Stimulated activated CD8-positive, alpha-beta memory T cell treated with anti-CD3 and anti-CD28 coated beads, Interleukin-2, amount 100 ng/mL, for 48 hours (primary cell): ENCODE results near the gene ANGPT4.

Source experiments
- DNase-seq, 2 donors: peaks; one replicate each; pipeline ENCODE4 v3.0.0-alpha.2; 2020; ENCODE audit warnings: low read depth in 2 of 2

The ANGPT4 gene, protein sequence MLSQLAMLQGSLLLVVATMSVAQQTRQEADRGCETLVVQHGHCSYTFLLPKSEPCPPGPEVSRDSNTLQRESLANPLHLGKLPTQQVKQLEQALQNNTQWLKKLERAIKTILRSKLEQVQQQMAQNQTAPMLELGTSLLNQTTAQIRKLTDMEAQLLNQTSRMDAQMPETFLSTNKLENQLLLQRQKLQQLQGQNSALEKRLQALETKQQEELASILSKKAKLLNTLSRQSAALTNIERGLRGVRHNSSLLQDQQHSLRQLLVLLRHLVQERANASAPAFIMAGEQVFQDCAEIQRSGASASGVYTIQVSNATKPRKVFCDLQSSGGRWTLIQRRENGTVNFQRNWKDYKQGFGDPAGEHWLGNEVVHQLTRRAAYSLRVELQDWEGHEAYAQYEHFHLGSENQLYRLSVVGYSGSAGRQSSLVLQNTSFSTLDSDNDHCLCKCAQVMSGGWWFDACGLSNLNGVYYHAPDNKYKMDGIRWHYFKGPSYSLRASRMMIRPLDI

DNA sequence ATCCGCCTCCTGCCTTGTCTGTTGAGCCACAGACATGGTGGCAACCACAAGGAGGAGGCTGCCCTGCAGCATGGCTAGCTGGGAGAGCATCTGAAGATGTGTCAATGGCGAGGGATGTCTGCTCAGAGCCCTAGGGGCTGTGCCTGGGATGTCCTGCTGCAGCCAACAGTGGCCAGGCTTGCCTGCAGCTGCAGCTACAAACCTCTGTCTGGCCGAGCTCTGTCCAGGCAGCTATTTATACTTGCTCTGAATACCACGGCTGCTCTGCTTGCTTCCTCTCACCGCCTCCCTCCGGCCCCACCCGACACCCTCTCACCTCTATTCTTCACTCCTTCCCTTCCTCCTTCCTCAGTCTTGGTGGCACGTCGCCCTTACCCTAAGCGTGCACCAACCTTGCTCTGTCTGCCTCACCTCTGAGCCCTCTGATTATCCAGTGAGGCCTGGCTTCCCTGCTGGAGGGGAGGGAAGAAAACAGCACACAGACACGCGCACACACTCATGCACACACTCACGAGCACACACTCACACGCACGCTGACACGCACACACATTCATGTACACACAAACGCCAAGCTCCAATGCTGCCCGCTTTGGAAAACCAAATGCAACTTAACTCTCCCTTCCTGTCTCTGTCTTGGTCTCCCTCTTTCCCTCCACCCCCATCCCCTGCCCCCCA is at the start of gene ANGPT4:
ANGPT4 (minus strand) TSS at position 210 of the 675 bp plus-strand sequence; CDS start at position 90, 120 bp downstream.
- DNase-seq = no peak

- DNase-seq = no peak
Measured at GRCh38 chr20:963795-964194, 47.7 kb upstream of the ANGPT4 start.

DNA sequence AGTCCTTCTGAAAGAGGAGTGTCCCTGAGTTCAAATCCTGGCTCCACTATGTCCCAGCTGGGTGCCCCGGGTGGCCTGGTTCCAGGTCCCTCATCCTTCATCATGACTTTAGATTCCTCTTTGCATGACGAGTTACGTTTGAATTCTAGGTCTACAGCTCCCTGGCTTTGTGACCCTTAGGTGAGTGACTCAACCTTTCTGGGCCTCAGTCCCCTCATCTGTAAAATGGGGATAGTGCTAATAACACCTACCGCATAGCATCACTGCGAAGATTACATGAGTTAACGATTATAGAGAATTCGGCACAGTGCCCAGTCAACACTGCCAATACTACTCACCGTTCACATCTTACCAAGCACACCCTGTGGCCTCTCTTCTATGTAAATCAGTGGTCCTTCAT is 46.5 kb upstream of the ANGPT4 start:
- DNase-seq = no peak

DNA sequence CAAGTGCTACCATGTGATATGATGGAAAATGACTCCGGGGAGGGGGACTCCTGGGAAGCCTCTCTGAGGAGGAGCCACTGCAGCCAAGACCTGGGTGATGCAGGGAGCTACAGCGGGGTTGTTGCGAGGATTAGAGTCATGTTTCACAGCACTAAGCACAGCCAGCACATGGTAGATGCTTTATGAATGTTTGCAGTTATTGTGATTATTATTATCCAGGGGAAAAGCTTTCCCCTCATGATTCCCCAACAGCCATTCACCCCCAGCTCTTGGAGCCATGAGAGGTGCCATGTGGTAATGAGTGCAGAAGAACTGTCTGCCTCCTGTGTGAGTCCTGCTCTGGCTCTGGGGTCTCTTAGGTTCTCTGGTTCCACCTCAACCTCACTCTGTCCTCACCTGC is 46.1 kb upstream of the ANGPT4 start:
- no peak for DNase-seq

DNA sequence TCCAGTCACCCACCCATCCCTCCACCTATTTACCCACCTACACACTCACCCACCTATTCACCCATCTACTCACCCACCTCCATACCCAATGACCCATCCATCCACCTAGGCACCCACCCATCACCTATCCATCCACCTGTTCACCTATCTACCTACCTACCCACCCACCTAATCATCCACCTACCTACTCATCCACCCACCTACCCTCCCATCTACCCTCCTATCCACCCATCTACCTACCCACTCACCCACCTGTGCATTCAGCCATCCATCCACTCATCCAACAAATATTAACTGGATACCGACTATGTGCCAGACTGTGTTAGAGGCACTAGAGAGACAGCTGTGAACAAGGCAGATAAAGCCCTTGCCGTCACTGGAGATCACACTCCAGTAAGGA is 45.6 kb upstream of the ANGPT4 start:
- DNase-seq = no peak

DNA sequence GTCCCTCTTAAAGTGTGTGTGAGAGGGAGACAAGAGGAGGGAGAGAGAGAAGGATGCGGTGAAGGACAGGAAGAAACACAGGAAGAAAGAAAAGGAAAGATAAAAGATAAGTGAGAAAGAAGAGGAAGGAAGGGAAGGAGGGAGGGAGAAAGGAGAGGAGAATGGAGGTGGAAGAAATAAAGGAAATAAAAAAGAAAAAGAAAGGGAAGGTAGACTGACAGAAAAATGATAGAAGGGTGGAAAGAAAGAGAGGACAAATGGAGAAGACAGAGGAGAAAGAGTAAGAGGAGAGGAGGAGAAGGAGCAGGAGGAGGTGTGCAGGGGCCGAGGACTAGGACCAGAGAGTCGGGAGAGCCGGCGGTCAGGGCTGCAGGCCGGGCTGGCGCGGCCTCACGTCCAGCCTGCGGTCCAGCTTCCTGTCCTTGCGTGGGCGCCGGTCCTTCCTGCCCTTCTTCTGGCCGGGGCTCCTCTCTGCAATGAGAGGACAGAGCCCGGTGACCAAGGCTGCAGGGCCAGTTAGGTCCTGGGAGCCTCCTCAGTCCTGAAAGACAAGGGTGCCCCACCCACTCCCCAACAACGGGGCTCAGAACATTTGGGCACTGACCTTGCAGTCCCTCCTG is 44.0 kb upstream of the ANGPT4 start:
- DNase-seq = no peak

DNA sequence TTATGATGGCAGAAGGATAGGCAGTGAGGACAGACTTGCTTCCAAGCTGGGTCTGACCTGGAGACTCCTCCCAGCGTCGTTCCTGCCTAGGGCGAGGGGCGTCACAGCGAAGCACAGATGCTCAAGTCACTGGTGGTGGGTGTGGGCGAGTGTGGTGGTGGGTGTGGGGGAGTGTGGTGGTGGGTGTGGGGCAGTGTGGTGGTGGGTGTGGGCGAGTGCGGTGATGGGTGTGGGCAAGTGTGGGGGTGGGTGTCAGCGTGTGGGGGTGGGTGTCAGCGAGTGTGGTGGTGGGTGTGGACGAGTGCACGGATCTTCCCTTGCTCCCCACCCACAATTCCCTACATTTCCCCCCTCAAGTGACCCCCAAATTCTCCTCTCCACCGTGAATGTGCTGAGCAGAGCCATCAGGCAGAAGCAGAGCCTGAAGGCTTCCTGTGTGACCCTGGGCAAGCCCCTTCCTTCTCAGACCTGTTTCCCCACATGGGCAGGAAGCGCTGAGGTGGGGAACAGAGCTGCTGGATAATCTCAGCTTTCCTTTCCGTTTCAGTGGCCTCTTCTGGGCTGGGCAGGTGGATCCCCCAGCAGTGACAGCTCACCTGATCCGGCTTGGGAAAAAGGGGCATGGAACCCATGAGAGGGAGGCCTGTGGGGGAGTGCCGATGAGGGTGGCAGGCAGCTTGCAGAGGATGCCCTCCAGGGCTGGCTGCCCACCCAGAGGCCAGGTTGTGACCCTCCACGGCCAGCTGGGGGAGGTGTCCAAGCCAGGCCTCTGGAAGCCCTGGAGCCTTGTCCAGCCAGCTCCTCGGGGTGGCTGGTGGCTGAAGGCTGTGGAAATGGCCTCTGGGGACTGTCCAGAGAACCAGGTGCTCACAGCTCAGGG is 43.0 kb upstream of the ANGPT4 start:
- DNase-seq = no peak

- DNase-seq = no peak
Measured at GRCh38 chr20:957544-957943, 41.4 kb upstream of the ANGPT4 start.

DNA sequence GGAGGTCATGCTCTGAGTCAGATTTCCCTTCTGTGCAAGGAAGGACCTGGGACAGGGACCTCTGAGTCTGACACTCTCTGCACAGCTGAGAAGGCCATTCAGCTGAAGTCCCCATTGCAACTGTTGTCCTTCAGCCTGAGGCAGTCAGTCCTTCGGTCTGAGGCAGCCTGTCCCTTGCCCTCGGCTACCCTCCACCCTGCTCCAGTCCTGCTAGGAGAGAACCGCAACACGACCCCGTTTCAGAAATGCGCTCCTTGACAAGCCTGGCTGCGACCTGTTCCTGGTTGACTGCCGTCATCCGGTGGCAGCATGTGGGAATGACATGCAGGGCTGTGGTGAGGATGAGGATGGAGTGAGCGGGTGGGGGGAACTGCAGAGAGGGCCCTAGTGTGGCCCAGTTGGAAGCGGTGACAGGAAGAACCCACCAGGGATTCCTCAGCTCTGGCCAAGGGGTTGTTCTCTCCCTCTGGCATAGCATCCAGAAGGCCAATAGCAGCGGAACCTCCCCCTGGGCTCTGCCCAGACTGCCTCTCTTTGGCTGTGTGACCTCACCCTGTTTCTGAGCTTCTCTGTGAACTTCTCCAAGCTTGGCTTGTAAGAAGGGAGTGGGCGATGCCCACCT is 40.3 kb upstream of the ANGPT4 start:
- peak; percentile 49 to 66 for DNase-seq

GRCh38 chr20:955656-956055 is 39.5 kb upstream of the ANGPT4 start:
- DNase-seq = no peak

DNA sequence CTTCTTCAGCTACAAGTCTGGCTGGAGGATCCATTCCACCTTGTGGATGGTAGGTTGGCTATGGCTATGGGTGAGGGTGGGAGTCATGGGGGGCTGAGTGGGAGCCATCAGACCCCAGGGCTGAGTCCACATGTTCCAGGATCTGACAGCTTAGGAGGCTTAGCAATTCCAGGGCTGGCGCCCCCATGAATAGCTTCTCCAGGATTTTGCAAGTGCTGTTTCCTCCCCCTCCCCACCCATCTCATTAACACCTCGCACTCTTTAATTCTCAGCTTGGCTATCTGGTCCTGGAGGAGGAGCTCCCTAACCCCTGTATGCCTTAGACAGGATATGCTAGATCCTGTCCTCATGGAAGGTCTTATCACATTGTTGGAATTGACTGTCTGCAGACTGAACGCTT is 39.0 kb upstream of the ANGPT4 start:
- no peak for DNase-seq

DNA sequence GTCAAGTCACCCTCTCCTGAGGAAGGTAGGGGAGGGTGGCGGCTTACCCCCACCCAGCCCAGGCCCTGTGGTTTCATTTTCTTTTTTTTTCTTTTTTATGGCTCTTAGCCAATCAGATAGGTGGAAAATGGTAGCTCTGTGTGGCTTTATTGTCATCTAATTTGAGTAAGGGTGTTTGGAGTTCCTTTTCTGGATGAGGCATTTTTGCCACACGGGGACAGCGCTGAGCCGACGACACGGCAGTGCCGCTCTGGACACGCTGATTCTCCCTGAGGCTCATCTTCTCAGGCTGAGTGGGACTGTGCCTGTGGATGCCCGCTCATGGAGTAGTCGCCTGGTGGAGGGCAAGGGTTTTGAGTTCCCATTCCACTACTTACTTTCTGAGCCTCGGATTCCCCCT is 37.6 kb upstream of the ANGPT4 start:
- no peak for DNase-seq

GRCh38 chr20:952196-952795 is 36.2 kb upstream of the ANGPT4 start:
- no peak for DNase-seq

GRCh38 chr20:951384-952169 is 35.4 kb upstream of the ANGPT4 start:
- no peak for DNase-seq

DNA sequence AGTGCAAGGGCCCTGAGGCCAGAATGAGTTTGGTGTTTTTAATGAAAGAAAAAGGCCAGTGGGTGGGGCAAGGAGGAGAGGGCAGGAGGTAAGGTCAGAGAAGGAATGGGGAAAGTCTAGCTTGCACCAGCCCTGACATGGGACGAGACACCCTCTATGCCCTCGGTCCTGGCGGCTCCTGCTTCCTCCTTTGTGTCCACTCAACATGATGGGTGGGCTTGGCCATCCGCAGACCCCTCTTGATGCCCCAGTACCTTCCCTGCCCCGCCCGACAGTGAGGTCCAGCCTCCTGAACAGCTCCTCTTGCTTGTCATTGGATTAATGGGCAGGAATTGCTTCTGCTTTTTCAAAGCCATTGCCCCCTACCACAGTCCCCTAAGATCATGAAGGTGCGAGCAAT is 33.6 kb upstream of the ANGPT4 start:
- no peak for DNase-seq

- DNase-seq = no peak
Measured at GRCh38 chr20:946826-947225, 30.7 kb upstream of the ANGPT4 start.

DNA sequence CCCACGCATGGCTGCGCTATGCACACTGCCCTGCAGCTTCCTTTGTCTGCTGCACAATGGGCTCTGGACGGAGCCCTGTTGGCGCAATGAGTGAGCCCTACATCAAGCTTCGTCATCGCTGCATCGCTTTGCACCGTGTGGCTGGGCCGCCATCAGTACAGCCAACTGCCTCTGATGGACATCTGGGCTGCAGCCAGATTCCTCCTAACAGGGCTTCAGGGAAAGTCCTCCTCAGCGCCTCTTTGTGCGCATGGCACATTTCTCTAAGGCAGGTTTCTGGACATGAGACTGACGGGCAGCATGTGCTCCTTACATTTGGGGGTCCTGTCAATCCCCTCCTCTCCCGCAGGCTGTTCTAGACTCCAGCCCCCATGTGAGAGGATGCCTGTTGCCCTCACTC is 29.7 kb upstream of the ANGPT4 start:
- DNase-seq = no peak

- no peak for DNase-seq
Measured at GRCh38 chr20:944774-945410, 28.8 kb upstream of the ANGPT4 start.

GRCh38 chr20:944148-944547 is 28.0 kb upstream of the ANGPT4 start:
- DNase-seq = no peak

DNA sequence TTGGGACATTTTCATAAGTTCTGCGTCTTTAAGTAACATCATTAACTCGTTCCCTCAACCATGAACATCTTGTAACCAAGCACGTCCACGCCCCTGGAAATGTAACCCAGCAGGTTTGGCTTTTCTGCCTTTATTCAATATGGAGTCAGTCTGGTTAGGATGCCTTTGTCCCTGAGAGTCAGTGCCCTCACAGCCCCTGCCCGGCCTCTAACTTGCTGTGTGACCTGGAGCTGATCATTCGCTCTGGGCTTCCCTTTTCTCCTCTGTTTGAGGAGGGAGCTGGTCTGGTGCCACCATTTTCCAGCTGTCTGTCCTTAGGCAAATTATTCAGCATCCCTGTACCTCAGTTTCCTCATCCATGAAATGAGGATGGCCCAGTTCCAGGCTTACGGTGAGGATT is 26.5 kb upstream of the ANGPT4 start:
- DNase-seq = no peak
